Measurements from ENCODE around the gene TSSK2.

The TSSK2 gene

DNA sequence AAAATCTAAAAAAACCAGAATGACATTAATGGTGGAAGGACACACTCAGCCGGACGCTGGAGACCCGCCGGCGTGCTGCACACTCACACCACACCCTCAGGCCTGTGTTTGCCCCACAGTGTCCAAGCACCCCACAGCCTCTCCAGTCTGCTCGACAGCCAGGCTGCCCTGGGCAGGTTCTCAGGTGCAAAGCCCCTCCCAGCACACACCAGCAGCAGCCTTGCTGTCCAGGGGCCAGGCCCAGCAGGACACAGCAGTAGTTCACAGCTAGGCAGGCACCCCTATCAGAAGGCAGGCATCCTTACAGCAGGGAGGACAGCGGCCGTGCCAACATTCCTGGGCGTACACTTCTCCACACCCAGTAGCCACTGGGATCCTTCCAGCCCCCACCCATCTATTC, 49.1 kb downstream of the TSSK2 start:
- ATAC-seq (ENCODE audit: low read depth) (no peak), DNase-seq (ENCODE audit: low spot score in 2 of 2) (no peak)
- no peaks in the 10 kb centered on the region for H3K36me3 Mint-ChIP-seq
- H3K27me3 Mint-ChIP-seq = peaks cover 2% of the 10 kb centered on the region
- H3K9me3 Mint-ChIP-seq = no peaks in the 10 kb centered on the region
- no peak overlapping the region for H3K27ac Mint-ChIP-seq
- no peak overlapping the region for H3K4me3 Mint-ChIP-seq
- H3K4me1 Mint-ChIP-seq = peaks cover 22% of the 10 kb centered on the region

DNA sequence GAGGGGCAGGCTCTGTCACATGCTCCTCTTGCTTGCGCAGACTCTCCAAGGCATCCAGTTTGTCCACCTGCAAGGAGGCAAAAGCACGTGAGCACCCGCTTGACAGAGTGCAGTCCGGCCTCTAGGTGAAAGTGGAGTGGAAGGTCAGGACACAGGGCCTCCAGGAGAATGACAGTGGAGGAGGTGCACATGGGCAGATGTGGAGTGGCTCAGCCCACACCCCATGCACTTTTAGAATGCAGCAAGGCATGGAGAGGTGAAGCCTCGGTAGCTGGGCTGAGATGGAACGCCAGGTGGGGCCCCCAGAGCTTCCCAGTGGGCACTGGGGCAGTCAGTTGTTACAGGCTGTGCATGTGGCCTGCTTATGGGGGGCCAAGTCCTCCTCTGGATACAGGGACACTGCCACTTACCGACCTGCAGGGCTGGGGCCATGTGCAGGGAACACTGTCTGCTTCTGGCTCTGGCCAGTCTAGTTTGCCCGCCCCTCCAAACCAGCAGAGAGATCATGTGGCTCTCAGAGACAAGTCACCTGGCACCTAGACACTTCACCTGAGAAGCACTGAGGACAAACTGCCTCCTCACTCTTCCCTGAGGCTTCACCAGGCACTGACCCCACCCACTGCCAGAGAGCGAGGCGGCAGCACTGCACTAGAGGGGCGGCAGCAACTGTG, 49.8 kb downstream of the TSSK2 start:
- H3K9me3 Mint-ChIP-seq = no peaks in the 10 kb centered on the region
- peaks cover 2% of the 10 kb centered on the region for H3K27me3 Mint-ChIP-seq
- no peaks in the 10 kb centered on the region for H3K36me3 Mint-ChIP-seq
- no peak overlapping the region for H3K4me3 Mint-ChIP-seq
- no peak overlapping the region for H3K27ac Mint-ChIP-seq
- peaks cover 19% of the 10 kb centered on the region for H3K4me1 Mint-ChIP-seq
- ATAC-seq (ENCODE audit: low read depth) (no peak), DNase-seq (ENCODE audit: low spot score in 2 of 2) (no peak)

DNA sequence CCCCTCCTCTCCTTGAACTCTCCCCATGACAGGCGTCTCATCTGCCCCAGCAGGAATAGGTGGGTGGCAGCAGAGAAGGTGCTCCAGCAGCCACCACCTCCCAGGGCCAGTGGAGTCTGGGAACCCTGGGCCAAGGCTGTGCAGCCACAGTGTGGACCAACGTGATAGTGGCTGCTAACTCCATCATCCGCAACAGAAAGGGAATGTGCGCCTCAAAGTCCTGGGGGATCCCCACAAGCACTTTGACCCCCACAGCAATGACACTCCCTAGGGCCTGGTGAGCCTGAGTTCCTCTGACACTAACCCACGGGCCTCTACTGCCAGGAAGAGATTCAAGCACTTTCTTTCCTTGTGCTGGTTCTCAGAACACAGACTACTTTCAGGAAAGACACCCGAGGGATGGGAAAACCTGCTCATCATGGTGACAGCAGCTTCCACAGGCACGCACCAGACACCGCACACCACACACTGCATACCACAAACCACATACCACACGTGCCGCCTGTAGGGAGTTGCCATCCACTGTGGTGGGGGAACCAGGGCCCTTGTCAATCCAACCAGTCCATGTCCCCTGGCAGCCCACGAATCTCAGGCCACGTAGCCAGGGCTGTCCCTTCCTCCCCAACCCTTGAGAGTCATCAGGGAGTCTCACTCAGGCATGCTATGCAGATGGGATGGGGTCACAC, 50.8 kb downstream of the TSSK2 start:
- Mint-ChIP-seq H3K4me1 (peaks cover 13% of the 10 kb centered on the region), H3K36me3 (no peaks in the 10 kb centered on the region), H3K27ac (no peak overlapping the region), H3K9me3 (no peaks in the 10 kb centered on the region), H3K4me3 (no peak overlapping the region), H3K27me3 (peaks cover 2% of the 10 kb centered on the region)
- DNase-seq (ENCODE audit: low spot score in 2 of 2) (no peak), ATAC-seq (ENCODE audit: low read depth) (no peak)

Data from memory B cell (primary cell).